ENCODE data around the gene PLEKHJ1.

PLEKHJ1 gene

GRCh38 chr19:2221250-2221831 lies 14.8 kb downstream of the PLEKHJ1 start:
- Histone ChIP-seq H3K36me3 (ENCODE audit: control insufficient read depth, insufficient read depth, low read length, severe bottlenecking) (peaks cover 56% of the 10 kb centered on the region), H3K4me3 (ENCODE audit: low read length) (no peak overlapping the region), H3K9ac (ENCODE audit: low read length) (peak overlapping the region; percentile 68), H3K4me1 (ENCODE audit: control insufficient read depth, insufficient read depth, low read length) (peaks cover 14% of the 10 kb centered on the region), H3K27me3 (replicated peaks; ENCODE audit: control insufficient read depth, insufficient read depth, low read length) (no peaks in the 10 kb centered on the region), H3K9me3 (ENCODE audit: control insufficient read depth, low read length) (no peaks in the 10 kb centered on the region)
- DNase-seq (ENCODE audit: low read depth): no peak

DNA sequence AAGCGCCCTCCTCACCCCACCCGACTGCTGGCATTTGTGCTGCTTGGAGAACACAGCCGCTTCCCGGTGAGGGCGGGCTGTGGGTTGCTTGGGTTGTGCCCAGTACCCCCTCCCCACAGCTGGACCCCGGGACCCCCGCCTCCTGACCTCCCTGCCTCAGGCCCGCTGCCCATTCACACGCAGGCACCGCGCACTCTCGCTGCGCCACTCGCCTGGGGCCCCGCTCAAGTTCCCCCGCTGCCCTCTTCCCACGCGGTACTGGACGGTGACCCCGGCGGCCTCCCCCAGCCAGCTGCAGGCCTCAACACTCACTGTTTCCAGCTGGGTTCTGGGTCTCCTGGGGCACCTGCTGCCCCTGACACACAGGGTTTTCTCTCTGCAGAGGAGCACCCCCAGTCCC lies 16.4 kb downstream of the PLEKHJ1 start:
- H3K4me3 ChIP-seq (ENCODE audit: low read length): no peak overlapping the region
- DNase-seq (ENCODE audit: low read depth): no peak
- peaks cover 13% of the 10 kb centered on the region for H3K4me1 ChIP-seq (ENCODE audit: control insufficient read depth, insufficient read depth, low read length)
- peaks cover 56% of the 10 kb centered on the region for H3K36me3 ChIP-seq (ENCODE audit: control insufficient read depth, insufficient read depth, low read length, severe bottlenecking)
- no peak overlapping the region for H3K9ac ChIP-seq (ENCODE audit: low read length)
- no peaks in the 10 kb centered on the region for H3K27me3 ChIP-seq (replicated peaks; ENCODE audit: control insufficient read depth, insufficient read depth, low read length)
- H3K9me3 ChIP-seq (ENCODE audit: control insufficient read depth, low read length): no peaks in the 10 kb centered on the region

DNA sequence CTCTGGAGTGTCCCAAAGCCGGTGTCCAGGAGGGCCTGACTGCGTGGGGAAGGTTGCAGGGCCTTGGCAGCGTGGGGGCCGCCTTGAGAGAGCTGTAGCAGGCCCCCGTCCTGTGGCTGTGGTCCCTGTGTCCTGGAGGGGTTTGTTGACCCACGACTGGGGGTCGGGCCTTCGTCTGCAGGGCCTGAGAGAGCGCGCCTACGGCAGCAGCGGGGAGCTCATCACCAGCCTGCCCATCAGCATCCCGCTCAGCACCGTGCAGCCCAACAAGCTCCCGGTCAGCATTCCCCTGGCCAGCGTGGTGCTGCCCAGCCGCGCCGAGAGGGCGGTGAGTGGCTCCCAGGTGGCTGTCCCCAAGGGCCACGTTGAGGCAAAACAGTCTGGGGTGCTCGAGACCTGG lies 18.5 kb downstream of the PLEKHJ1 start:
- H3K27me3 ChIP-seq (replicated peaks; ENCODE audit: control insufficient read depth, insufficient read depth, low read length): no peaks in the 10 kb centered on the region
- no peak overlapping the region for H3K4me3 ChIP-seq (ENCODE audit: low read length)
- DNase-seq (ENCODE audit: low read depth): no peak
- H3K9me3 ChIP-seq (ENCODE audit: control insufficient read depth, low read length): no peaks in the 10 kb centered on the region
- H3K4me1 ChIP-seq (ENCODE audit: control insufficient read depth, insufficient read depth, low read length): peaks cover 11% of the 10 kb centered on the region
- peaks cover 65% of the 10 kb centered on the region for H3K36me3 ChIP-seq (ENCODE audit: control insufficient read depth, insufficient read depth, low read length, severe bottlenecking)
- H3K9ac ChIP-seq (ENCODE audit: low read length): no peak overlapping the region

GRCh38 chr19:2216361-2217225 lies 19.5 kb downstream of the PLEKHJ1 start:
- Histone ChIP-seq H3K4me3 (ENCODE audit: low read length) (no peak overlapping the region), H3K9me3 (ENCODE audit: control insufficient read depth, low read length) (no peaks in the 10 kb centered on the region), H3K4me1 (ENCODE audit: control insufficient read depth, insufficient read depth, low read length) (peaks cover 11% of the 10 kb centered on the region), H3K36me3 (ENCODE audit: control insufficient read depth, insufficient read depth, low read length, severe bottlenecking) (peaks cover 75% of the 10 kb centered on the region), H3K9ac (ENCODE audit: low read length) (no peak overlapping the region), H3K27me3 (replicated peaks; ENCODE audit: control insufficient read depth, insufficient read depth, low read length) (no peaks in the 10 kb centered on the region)
- no peak for DNase-seq (ENCODE audit: low read depth)

GRCh38 chr19:2215281-2215751 lies 20.8 kb downstream of the PLEKHJ1 start:
- Histone ChIP-seq H3K9me3 (ENCODE audit: control insufficient read depth, low read length) (no peaks in the 10 kb centered on the region), H3K4me3 (ENCODE audit: low read length) (no peak overlapping the region), H3K36me3 (ENCODE audit: control insufficient read depth, insufficient read depth, low read length, severe bottlenecking) (peaks cover 84% of the 10 kb centered on the region), H3K27me3 (replicated peaks; ENCODE audit: control insufficient read depth, insufficient read depth, low read length) (no peaks in the 10 kb centered on the region), H3K9ac (ENCODE audit: low read length) (no peak overlapping the region), H3K4me1 (ENCODE audit: control insufficient read depth, insufficient read depth, low read length) (peaks cover 5% of the 10 kb centered on the region)
- no peak for DNase-seq (ENCODE audit: low read depth)

- DNase-seq (ENCODE audit: low read depth): no peak
- Histone ChIP-seq H3K27me3 (replicated peaks; ENCODE audit: control insufficient read depth, insufficient read depth, low read length) (no peaks in the 10 kb centered on the region), H3K4me1 (ENCODE audit: control insufficient read depth, insufficient read depth, low read length) (peaks cover 8% of the 10 kb centered on the region), H3K4me3 (ENCODE audit: low read length) (no peak overlapping the region), H3K36me3 (ENCODE audit: control insufficient read depth, insufficient read depth, low read length, severe bottlenecking) (peaks cover 87% of the 10 kb centered on the region), H3K9me3 (ENCODE audit: control insufficient read depth, low read length) (no peaks in the 10 kb centered on the region), H3K9ac (ENCODE audit: low read length) (no peak overlapping the region)
Observed at GRCh38 chr19:2214251-2214650, 21.9 kb downstream of the PLEKHJ1 start.

- Histone ChIP-seq H3K36me3 (ENCODE audit: control insufficient read depth, insufficient read depth, low read length, severe bottlenecking) (peaks cover 87% of the 10 kb centered on the region), H3K4me1 (ENCODE audit: control insufficient read depth, insufficient read depth, low read length) (peaks cover 13% of the 10 kb centered on the region), H3K27me3 (replicated peaks; ENCODE audit: control insufficient read depth, insufficient read depth, low read length) (no peaks in the 10 kb centered on the region), H3K9me3 (ENCODE audit: control insufficient read depth, low read length) (no peaks in the 10 kb centered on the region), H3K4me3 (ENCODE audit: low read length) (no peak overlapping the region), H3K9ac (ENCODE audit: low read length) (no peak overlapping the region)
- no peak for DNase-seq (ENCODE audit: low read depth)
Observed at GRCh38 chr19:2213799-2214198, 22.3 kb downstream of the PLEKHJ1 start.

DNA sequence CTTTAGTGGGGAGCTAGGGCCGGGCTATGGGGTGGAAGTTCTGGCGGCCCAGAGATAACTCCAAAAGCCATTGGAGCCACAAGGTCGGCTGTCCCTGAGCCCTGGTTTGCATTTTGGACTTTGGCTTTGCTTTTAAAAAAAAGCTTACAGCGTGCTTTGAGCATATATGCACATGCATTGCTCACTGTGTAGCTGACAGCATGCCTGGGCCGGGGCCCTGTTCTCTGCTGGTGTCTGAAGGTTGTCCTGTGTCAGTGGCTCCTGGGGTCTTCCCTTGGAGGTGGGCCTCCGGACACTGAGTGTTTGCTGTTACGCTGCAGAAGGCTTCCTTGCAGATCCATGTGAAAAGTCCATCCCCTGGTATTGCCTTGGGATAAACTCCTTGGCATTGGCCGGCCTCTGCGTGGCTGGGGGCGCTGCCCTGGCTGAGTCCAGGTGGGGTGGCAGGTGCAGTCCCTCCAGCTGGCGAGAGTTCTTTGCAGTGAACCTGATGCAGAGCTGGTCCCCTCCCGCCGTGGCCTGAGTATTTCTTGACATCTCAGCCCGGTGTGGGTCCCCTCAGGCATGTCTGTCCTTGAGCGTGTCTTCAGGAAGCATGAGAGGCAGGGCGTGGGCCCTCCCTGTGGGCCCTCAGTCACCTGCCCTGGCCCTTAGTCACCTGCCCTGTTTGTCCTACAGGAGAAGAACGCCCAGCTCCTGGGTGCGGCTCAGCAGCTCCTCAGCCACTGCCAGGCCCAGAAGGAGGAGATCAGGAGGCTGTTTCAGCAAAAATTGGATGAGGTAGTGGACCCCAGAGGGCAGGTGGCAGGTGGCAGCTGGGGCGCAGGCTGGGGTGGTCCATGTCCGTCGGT lies 23.0 kb downstream of the PLEKHJ1 start:
- peaks cover 86% of the 10 kb centered on the region for H3K36me3 ChIP-seq (ENCODE audit: control insufficient read depth, insufficient read depth, low read length, severe bottlenecking)

GRCh38 chr19:2210987-2211740 lies 25.0 kb downstream of the PLEKHJ1 start:
- Histone ChIP-seq H3K4me1 (ENCODE audit: control insufficient read depth, insufficient read depth, low read length) (peaks cover 26% of the 10 kb centered on the region), H3K27me3 (replicated peaks; ENCODE audit: control insufficient read depth, insufficient read depth, low read length) (no peaks in the 10 kb centered on the region), H3K9me3 (ENCODE audit: control insufficient read depth, low read length) (no peaks in the 10 kb centered on the region), H3K4me3 (ENCODE audit: low read length) (no peak overlapping the region), H3K36me3 (ENCODE audit: control insufficient read depth, insufficient read depth, low read length, severe bottlenecking) (peaks cover 80% of the 10 kb centered on the region), H3K9ac (ENCODE audit: low read length) (no peak overlapping the region)
- DNase-seq (ENCODE audit: low read depth): no peak

More for the DNA sequence above, 23.0 kb downstream of the PLEKHJ1 start:
- Histone ChIP-seq H3K9me3 (ENCODE audit: control insufficient read depth, low read length) (no peaks in the 10 kb centered on the region), H3K4me3 (ENCODE audit: low read length) (no peak overlapping the region), H3K9ac (ENCODE audit: low read length) (no peak overlapping the region), H3K4me1 (ENCODE audit: control insufficient read depth, insufficient read depth, low read length) (peaks cover 20% of the 10 kb centered on the region), H3K27me3 (replicated peaks; ENCODE audit: control insufficient read depth, insufficient read depth, low read length) (no peaks in the 10 kb centered on the region)
- DNase-seq (ENCODE audit: low read depth): no peak

DNA sequence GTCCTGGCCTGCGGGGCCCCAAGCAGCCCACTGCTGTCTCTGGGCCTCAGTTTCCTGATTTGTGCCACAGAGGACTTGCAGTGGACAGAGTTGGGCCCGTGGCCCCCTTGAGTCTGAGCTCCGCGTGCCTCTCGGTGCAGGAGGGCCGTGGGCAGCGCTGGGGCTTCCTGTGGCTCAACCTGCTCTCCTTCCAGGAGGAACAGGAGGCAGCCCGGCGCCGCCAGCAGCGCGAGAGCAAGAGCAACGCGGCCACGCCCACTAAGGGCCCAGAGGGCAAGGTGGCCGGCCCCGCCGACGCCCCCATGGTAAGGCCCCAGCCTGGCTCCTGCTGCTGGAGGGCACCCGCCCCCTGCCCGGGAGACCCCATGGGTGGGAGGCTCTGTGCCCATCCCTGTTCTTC lies 25.9 kb downstream of the PLEKHJ1 start:
- H3K36me3 ChIP-seq (ENCODE audit: control insufficient read depth, insufficient read depth, low read length, severe bottlenecking): peaks cover 75% of the 10 kb centered on the region
- H3K27me3 ChIP-seq (replicated peaks; ENCODE audit: control insufficient read depth, insufficient read depth, low read length): no peaks in the 10 kb centered on the region
- H3K9ac ChIP-seq (ENCODE audit: low read length): no peak overlapping the region
- peaks cover 26% of the 10 kb centered on the region for H3K4me1 ChIP-seq (ENCODE audit: control insufficient read depth, insufficient read depth, low read length)
- H3K4me3 ChIP-seq (ENCODE audit: low read length): no peak overlapping the region
- DNase-seq (ENCODE audit: low read depth): no peak
- no peaks in the 10 kb centered on the region for H3K9me3 ChIP-seq (ENCODE audit: control insufficient read depth, low read length)

Data from adipocyte (in vitro differentiated cells).